Esophagus muscularis mucosa (tissue), 4 donors: ENCODE results near the gene SBNO2.

ENCODE experiments used
- EP300 ChIP-seq: sonication (generic); formaldehyde crosslinking; IDR thresholded peaks from one replicate; pipeline ENCODE4 v1.6.1; 2017; ENCODE audit warnings: antibody characterized with exemption
- POLR2AphosphoS5 ChIP-seq, 2 donors: sonication (generic); formaldehyde crosslinking; IDR thresholded peaks; one replicate each; pipeline ENCODE4 v1.6.1; 2017; ENCODE audit warnings: antibody characterized with exemption in 2 of 2
- TF ChIP-seq, protein P1 (sequence below), 3 experiments: fragments of 200-600 bp in 2 of 3; fragments of 450-650 bp in 1 of 3; sonication (generic) in 2 of 3; IDR thresholded peaks; one replicate each; pipeline ENCODE4 v1.5.1; 2017 to 2019; ENCODE audit warnings: antibody characterized with exemption in 3 of 3, mild to moderate bottlenecking in 2 of 3, moderate library complexity in 1 of 3

DNA sequence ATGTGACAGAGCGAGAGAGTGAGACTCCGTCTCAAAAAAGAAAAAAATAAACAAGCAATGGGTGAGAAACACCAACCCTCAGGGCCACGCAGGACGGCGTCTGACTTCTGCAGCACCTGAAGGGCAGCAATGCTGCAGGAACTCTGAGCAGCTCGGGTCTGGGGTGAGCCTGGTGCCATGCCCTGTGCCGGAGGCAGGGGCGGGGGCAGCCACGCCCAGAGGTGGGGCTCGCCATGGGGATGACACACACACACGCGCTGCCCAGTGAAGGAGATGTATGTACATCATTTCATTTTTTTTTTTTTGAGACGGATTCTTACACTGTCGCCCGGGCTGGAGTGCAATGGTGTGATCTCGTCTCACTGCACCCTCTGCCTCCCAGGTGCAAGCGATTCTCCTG, 46.0 kb downstream of the SBNO2 start:
- TF ChIP-seq, protein P1, sequence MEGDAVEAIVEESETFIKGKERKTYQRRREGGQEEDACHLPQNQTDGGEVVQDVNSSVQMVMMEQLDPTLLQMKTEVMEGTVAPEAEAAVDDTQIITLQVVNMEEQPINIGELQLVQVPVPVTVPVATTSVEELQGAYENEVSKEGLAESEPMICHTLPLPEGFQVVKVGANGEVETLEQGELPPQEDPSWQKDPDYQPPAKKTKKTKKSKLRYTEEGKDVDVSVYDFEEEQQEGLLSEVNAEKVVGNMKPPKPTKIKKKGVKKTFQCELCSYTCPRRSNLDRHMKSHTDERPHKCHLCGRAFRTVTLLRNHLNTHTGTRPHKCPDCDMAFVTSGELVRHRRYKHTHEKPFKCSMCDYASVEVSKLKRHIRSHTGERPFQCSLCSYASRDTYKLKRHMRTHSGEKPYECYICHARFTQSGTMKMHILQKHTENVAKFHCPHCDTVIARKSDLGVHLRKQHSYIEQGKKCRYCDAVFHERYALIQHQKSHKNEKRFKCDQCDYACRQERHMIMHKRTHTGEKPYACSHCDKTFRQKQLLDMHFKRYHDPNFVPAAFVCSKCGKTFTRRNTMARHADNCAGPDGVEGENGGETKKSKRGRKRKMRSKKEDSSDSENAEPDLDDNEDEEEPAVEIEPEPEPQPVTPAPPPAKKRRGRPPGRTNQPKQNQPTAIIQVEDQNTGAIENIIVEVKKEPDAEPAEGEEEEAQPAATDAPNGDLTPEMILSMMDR (IDR thresholded peaks at IDR 0.05): no peak
- TF ChIP-seq POLR2AphosphoS5 (IDR thresholded peaks at IDR 0.05) (no peak), EP300 (no peak)
